Ureter (tissue), 1 donor: ENCODE results near the gene SPACA7. TPM values are rescaled to one million over a fixed set of nuclear protein-coding genes. Genes with fewer than 3 reads are reported as not detected.
A peak's percentile ranks its signal among the peaks of the same experiment; 100 is the strongest.
"Not testable (repeated sequence)": the region's sequence is repeated elsewhere in the genome, so short reads cannot be mapped to it uniquely, and the experiment has no call there.

Source experiments
- DNase-seq: peaks from one replicate; pipeline ENCODE4 v3.0.0-alpha.2; 2020; ENCODE audit warnings: low spot score
- total RNA-seq: library from RNA; stranded (reverse); gene quantifications from one replicate; pipeline ENCODE4 v1.2.4, GENCODE V29; 2023
- donor health status: DM: yes; HTN: yes; CAD: no.

The SPACA7 gene
- total RNA-seq, 1 donor from 2014 or later: not detected

- no peak for DNase-seq
Measured at GRCh38 chr13:112424098-112424497, 47.9 kb downstream of the SPACA7 start.

GRCh38 chr13:112428704-112429103 lies 52.5 kb downstream of the SPACA7 start:
- no peak for DNase-seq

GRCh38 chr13:112431734-112432133 lies 55.6 kb downstream of the SPACA7 start:
- DNase-seq: no peak

- not testable (repeated sequence) for DNase-seq
Measured at GRCh38 chr13:112432734-112433133, 56.6 kb downstream of the SPACA7 start.

GRCh38 chr13:112433517-112433916 lies 57.4 kb downstream of the SPACA7 start:
- DNase-seq: not testable (repeated sequence)

GRCh38 chr13:112434032-112434431 lies 57.9 kb downstream of the SPACA7 start:
- DNase-seq: no peak

- no peak for DNase-seq
Measured at GRCh38 chr13:112434937-112435523, 58.9 kb downstream of the SPACA7 start.

GRCh38 chr13:112435973-112436372 lies 59.8 kb downstream of the SPACA7 start:
- no peak for DNase-seq

GRCh38 chr13:112438094-112438493 lies 61.9 kb downstream of the SPACA7 start:
- DNase-seq: no peak

- DNase-seq: no peak
Measured at GRCh38 chr13:112438515-112438914, 62.4 kb downstream of the SPACA7 start.

- no peak for DNase-seq
Measured at GRCh38 chr13:112441226-112441625, 65.1 kb downstream of the SPACA7 start.

- no peak for DNase-seq
Measured at GRCh38 chr13:112441779-112442310, 65.7 kb downstream of the SPACA7 start.

GRCh38 chr13:112442483-112443090 lies 66.4 kb downstream of the SPACA7 start:
- DNase-seq: no peak

GRCh38 chr13:112443191-112443994 lies 67.2 kb downstream of the SPACA7 start:
- DNase-seq: no peak

- DNase-seq: peak; percentile 62
Measured at GRCh38 chr13:112443995-112444311, 67.8 kb downstream of the SPACA7 start.

- no peak for DNase-seq
Measured at GRCh38 chr13:112444416-112445399, 68.6 kb downstream of the SPACA7 start.

- DNase-seq: no peak
Measured at GRCh38 chr13:112445411-112446271, 69.5 kb downstream of the SPACA7 start.

GRCh38 chr13:112446347-112446861 lies 70.2 kb downstream of the SPACA7 start:
- no peak for DNase-seq

- no peak for DNase-seq
Measured at GRCh38 chr13:112446867-112447266, 70.7 kb downstream of the SPACA7 start.

GRCh38 chr13:112447306-112447705 lies 71.2 kb downstream of the SPACA7 start:
- no peak for DNase-seq
